Measurements from ENCODE around the gene GABRB1. TPM values are rescaled to one million over a fixed set of nuclear protein-coding genes. Genes with fewer than 3 reads are reported as not detected.

The GABRB1 gene
- polyA plus RNA-seq, 3 donors: not detected

DNA sequence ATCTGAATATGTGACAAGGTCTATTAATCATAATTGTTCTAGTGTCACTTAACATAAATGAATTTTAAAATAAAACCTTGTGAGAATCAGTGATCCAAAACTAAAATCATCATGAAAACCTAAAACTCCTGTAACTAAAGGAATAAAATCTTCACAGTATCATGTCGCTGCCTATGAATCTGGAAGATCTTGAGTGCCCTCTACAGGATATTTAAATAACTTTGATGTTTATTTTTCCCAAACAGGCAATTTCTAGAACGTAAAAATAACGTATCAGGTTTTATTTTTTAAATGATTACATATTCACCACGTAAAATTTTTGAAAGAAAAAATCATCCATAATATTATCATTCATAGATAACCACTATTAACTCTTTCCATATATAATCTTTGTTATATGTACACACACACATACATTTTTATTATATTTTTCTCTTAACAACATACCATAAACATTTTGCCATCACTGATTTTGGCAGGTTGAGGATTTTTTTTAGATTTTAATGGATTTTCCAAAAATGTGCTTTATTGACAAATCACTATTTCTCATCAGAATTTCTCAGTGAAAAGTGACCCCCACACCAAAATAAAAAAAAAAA, 352.6 kb downstream of the GABRB1 start:
- no CpG with 5 or more reads among the region's 4 CpGs for WGBS (ENCODE audit: insufficient coverage)
- intact Hi-C loops (cut with micrococcal nuclease): loop anchor here in 1 of 2 donors (10.0 kb wide), 1 partner anchor 449 kb away; no protein-coding TSS in a partner anchor

DNA sequence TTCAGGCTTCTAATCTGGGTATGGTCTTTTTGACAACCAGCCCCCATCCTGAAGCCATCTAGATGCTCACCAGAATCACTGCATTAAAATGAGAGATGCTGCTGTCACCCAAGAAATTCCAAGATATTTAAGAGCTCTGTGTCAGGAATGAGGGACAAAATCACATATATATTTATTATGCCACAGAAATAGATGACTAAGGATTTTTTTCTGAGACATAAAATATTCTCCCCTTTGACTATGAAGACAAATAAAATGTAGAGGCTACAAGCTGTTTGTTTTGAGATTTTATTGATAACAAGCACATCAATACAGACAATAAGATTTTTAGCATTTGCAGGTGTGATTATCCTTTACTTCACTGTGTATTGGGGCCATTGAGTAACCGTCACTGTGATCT, 354.8 kb downstream of the GABRB1 start:
- H3K27ac Mint-ChIP-seq: no peak overlapping the region
- Histone ChIP-seq H3K79me2 (ENCODE audit: insufficient read depth, low read length) (no peaks in the 10 kb centered on the region), H2AFZ (ENCODE audit: insufficient read depth, low read depth, low read length, poor library complexity, severe bottlenecking) (no peak overlapping the region), H3K27ac (ENCODE audit: low read depth in 1 of 2, low read length in 2 of 2) (no peak overlapping the region), H3K4me2 (replicated peaks; ENCODE audit: extremely low read depth, low read length, poor library complexity, severe bottlenecking) (no peak overlapping the region), H4K20me1 (ENCODE audit: insufficient read depth, low read length) (no peaks in the 10 kb centered on the region), H3K4me3 (replicated peaks in 1 of 3; ENCODE audit: low read depth in 2 of 3, low read length in 3 of 3) (no peak overlapping the region), H3K4me1 (ENCODE audit: control insufficient read depth in 1 of 2, insufficient read depth in 2 of 2, low read length in 2 of 2) (no peaks in the 10 kb centered on the region), H3K9me3 (replicated peaks in 1 of 2; ENCODE audit: control insufficient read depth in 1 of 2, insufficient read depth in 1 of 2, low read length in 2 of 2) (no peaks in the 10 kb centered on the region), H3K9ac (ENCODE audit: insufficient read depth, low read length, poor library complexity, severe bottlenecking) (no peak overlapping the region), H3K36me3 (replicated peaks in 1 of 2; ENCODE audit: control insufficient read depth in 1 of 2, insufficient read depth in 2 of 2, low read length in 2 of 2) (no peaks in the 10 kb centered on the region), H3K27me3 (ENCODE audit: control insufficient read depth in 2 of 2, insufficient read depth in 2 of 2, low read length in 2 of 2) (no peaks in the 10 kb centered on the region)
- no peaks in the 10 kb centered on the region for H3K27me3 Mint-ChIP-seq (ENCODE audit: low read depth in 3 of 3)
- TF ChIP-seq, protein P1, sequence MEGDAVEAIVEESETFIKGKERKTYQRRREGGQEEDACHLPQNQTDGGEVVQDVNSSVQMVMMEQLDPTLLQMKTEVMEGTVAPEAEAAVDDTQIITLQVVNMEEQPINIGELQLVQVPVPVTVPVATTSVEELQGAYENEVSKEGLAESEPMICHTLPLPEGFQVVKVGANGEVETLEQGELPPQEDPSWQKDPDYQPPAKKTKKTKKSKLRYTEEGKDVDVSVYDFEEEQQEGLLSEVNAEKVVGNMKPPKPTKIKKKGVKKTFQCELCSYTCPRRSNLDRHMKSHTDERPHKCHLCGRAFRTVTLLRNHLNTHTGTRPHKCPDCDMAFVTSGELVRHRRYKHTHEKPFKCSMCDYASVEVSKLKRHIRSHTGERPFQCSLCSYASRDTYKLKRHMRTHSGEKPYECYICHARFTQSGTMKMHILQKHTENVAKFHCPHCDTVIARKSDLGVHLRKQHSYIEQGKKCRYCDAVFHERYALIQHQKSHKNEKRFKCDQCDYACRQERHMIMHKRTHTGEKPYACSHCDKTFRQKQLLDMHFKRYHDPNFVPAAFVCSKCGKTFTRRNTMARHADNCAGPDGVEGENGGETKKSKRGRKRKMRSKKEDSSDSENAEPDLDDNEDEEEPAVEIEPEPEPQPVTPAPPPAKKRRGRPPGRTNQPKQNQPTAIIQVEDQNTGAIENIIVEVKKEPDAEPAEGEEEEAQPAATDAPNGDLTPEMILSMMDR (IDR thresholded peaks at IDR 0.05): no peak
- no peaks in the 10 kb centered on the region for H3K4me1 Mint-ChIP-seq
- H3K9me3 Mint-ChIP-seq: no peaks in the 10 kb centered on the region
- no peak for DNase-seq
- no peaks in the 10 kb centered on the region for H3K36me3 Mint-ChIP-seq
- H3K4me3 Mint-ChIP-seq: no peak overlapping the region
- intact Hi-C loops (cut with micrococcal nuclease): loop anchor here in 1 of 2 donors (10.0 kb wide), 1 partner anchor 451 kb away; no protein-coding TSS in a partner anchor
- no CpG with 5 or more reads among the region's 1 CpG for WGBS (ENCODE audit: insufficient coverage)

More for the DNA sequence above, 352.6 kb downstream of the GABRB1 start:
- Histone ChIP-seq H2AFZ (ENCODE audit: insufficient read depth, low read depth, low read length, poor library complexity, severe bottlenecking) (no peak overlapping the region), H3K9ac (ENCODE audit: insufficient read depth, low read length, poor library complexity, severe bottlenecking) (no peak overlapping the region), H3K9me3 (replicated peaks in 1 of 2; ENCODE audit: control insufficient read depth in 1 of 2, insufficient read depth in 1 of 2, low read length in 2 of 2) (no peaks in the 10 kb centered on the region), H3K4me3 (replicated peaks in 1 of 3; ENCODE audit: low read depth in 2 of 3, low read length in 3 of 3) (no peak overlapping the region), H4K20me1 (ENCODE audit: insufficient read depth, low read length) (no peaks in the 10 kb centered on the region), H3K79me2 (ENCODE audit: insufficient read depth, low read length) (no peaks in the 10 kb centered on the region), H3K4me1 (ENCODE audit: control insufficient read depth in 1 of 2, insufficient read depth in 2 of 2, low read length in 2 of 2) (no peaks in the 10 kb centered on the region), H3K4me2 (replicated peaks; ENCODE audit: extremely low read depth, low read length, poor library complexity, severe bottlenecking) (no peak overlapping the region), H3K27ac (ENCODE audit: low read depth in 1 of 2, low read length in 2 of 2) (no peak overlapping the region), H3K27me3 (ENCODE audit: control insufficient read depth in 2 of 2, insufficient read depth in 2 of 2, low read length in 2 of 2) (no peaks in the 10 kb centered on the region), H3K36me3 (replicated peaks in 1 of 2; ENCODE audit: control insufficient read depth in 1 of 2, insufficient read depth in 2 of 2, low read length in 2 of 2) (no peaks in the 10 kb centered on the region)
- H3K4me3 Mint-ChIP-seq: no peak overlapping the region
- peak in 2 of 3 donors; percentile 15 to 18 for DNase-seq
- H3K27ac Mint-ChIP-seq: no peak overlapping the region
- no peaks in the 10 kb centered on the region for H3K36me3 Mint-ChIP-seq
- H3K9me3 Mint-ChIP-seq: no peaks in the 10 kb centered on the region
- no peaks in the 10 kb centered on the region for H3K4me1 Mint-ChIP-seq
- no peaks in the 10 kb centered on the region for H3K27me3 Mint-ChIP-seq (ENCODE audit: low read depth in 3 of 3)
- TF ChIP-seq, protein P1 (IDR thresholded peaks at IDR 0.05): peak; percentile 72
